Liver (tissue), 3 donors: ENCODE results near the gene TTC28.

ENCODE experiments used
- CTCF ChIP-seq: fragments of 150-350 bp; IDR thresholded peaks from 2 replicates; pipeline ENCODE4 v1.5.1; 2017; ENCODE audit warnings: improper control_type of control experiment, low read depth, low read length; ENCODE audit not compliant: missing input control
- HNF4G ChIP-seq: IDR thresholded peaks from 2 replicates; pipeline ENCODE4 v1.6.1; 2016; ENCODE audit warnings: antibody characterized with exemption
- donor health status: healthy.
- donor health status: healthy.

GRCh38 chr22:27952091-27952490 lies 727.5 kb downstream of the TTC28 start:
- TF ChIP-seq HNF4G (no peak), CTCF (no peak)
